ENCODE measurements around the gene LAD1.

Gene LAD1

GRCh38 chr1:201331166-201331565 lies 68.0 kb downstream of the LAD1 start:
- TF ChIP-seq CTCF (IDR thresholded peaks at IDR 0.05; ENCODE audit: low read depth, low read length) = no peak
- DNase-seq (ENCODE audit: extremely low read depth, low read depth) = no peak
